HL-60 (cell line): ENCODE measurements around the gene ADAMTS13.

Experiments used
- DNase-seq, 2 experiments: peaks; one replicate each; pipeline ENCODE4 v3.0.0-alpha.2; 2010 to 2020; ENCODE audit warnings: low read depth in 1 of 2, low spot score in 1 of 2
- H3K27ac ChIP-seq: fragments of 250-450 bp; sonication (Bioruptor Pico); replicated peaks from 2 replicates; pipeline ENCODE4 v1.5.1; 2020; ENCODE audit warnings: mild to moderate bottlenecking, moderate library complexity
- H3K27me3 ChIP-seq: fragments of 250-450 bp; sonication (Bioruptor Pico); 2 replicates; pipeline ENCODE4 v1.5.1; 2021; ENCODE audit warnings: mild to moderate bottlenecking, moderate library complexity; ENCODE audit not compliant: insufficient read depth, poor library complexity, severe bottlenecking
- H3K4me3 ChIP-seq: replicated peaks from 2 replicates; pipeline ENCODE4 v1.5.1; 2011; ENCODE audit warnings: mild to moderate bottlenecking, control low read depth, low read length; ENCODE audit not compliant: insufficient read depth
- CTCF ChIP-seq: IDR thresholded peaks from one replicate; pipeline ENCODE4 v1.5.1; 2011; ENCODE audit warnings: low read length, control low read depth, inconsistent platforms; ENCODE audit not compliant: insufficient read depth
- GABPA ChIP-seq: IDR thresholded peaks from 2 replicates; pipeline ENCODE4 v1.6.1; 2012; ENCODE audit warnings: low read depth
- POLR2AphosphoS5 ChIP-seq: IDR thresholded peaks from 2 replicates; pipeline ENCODE4 v1.6.1; 2012; ENCODE audit warnings: low read depth
- REST ChIP-seq: IDR thresholded peaks from 2 replicates; pipeline ENCODE4 v1.6.1; 2012; ENCODE audit warnings: low read depth; ENCODE audit not compliant: insufficient replicate concordance
- SPI1 ChIP-seq: IDR thresholded peaks from 2 replicates; pipeline ENCODE4 v1.6.1; 2012; ENCODE audit warnings: low read depth, mild to moderate bottlenecking, borderline replicate concordance

ADAMTS13 gene

GRCh38 chr9:133383438-133383837 is 38.7 kb upstream of the ADAMTS13 start:
- Histone ChIP-seq H3K4me3 (no peak overlapping the region), H3K27ac (no peak overlapping the region), H3K27me3 (no peaks in the 10 kb centered on the region)
- TF ChIP-seq CTCF (no peak), POLR2AphosphoS5 (no peak), REST (no peak), GABPA (no peak), SPI1 (no peak)
- DNase-seq: no peak

- H3K27ac ChIP-seq: no peak overlapping the region
- TF ChIP-seq REST: no peak
- no peak for TF ChIP-seq GABPA
- no peak for TF ChIP-seq CTCF
- TF ChIP-seq POLR2AphosphoS5: no peak
- TF ChIP-seq SPI1: no peak
Observed at GRCh38 chr9:133384736-133385321, 37.3 kb upstream of the ADAMTS13 start.

GRCh38 chr9:133385452-133385851 is 36.7 kb upstream of the ADAMTS13 start:
- no peak overlapping the region for H3K27ac ChIP-seq
- no peak for TF ChIP-seq REST
- TF ChIP-seq SPI1: no peak
- no peak for TF ChIP-seq CTCF
- no peak for TF ChIP-seq POLR2AphosphoS5
- no peak for TF ChIP-seq GABPA
- no peaks in the 10 kb centered on the region for H3K27me3 ChIP-seq
- H3K4me3 ChIP-seq: no peak overlapping the region
- DNase-seq: no peak

More at GRCh38 chr9:133384736-133385321, 37.3 kb upstream of the ADAMTS13 start:
- no peak for DNase-seq
- Histone ChIP-seq H3K27me3 (no peaks in the 10 kb centered on the region), H3K4me3 (no peak overlapping the region)
